Measurements from ENCODE around the gene LPAR3. TPM values are rescaled to one million over a fixed set of nuclear protein-coding genes. Genes with fewer than 3 reads are reported as not detected.

LPAR3 gene
- total RNA-seq, 1 donor from 2014 or later = 2.4 TPM

GRCh38 chr1:84870591-84870990, 22.4 kb downstream of the LPAR3 start:
- Histone ChIP-seq H3K27me3 (no peaks in the 10 kb centered on the region), H3K4me2 (no peak overlapping the region), H3K36me3 (no peaks in the 10 kb centered on the region), H3F3A (ENCODE audit: low read depth) (no peaks in the 10 kb centered on the region), H3K79me2 (ENCODE audit: low read depth) (no peaks in the 10 kb centered on the region), H3K4me1 (no peaks in the 10 kb centered on the region), H3K27ac (no peak overlapping the region), H3K9me3 (ENCODE audit: low read depth) (no peaks in the 10 kb centered on the region), H3K4me3 (no peak overlapping the region), H2AFZ (replicated peaks) (no peak overlapping the region), H3K9ac (no peak overlapping the region), H4K20me1 (ENCODE audit: low read depth) (no peaks in the 10 kb centered on the region)
- Mint-ChIP-seq H3K9me3 (no peaks in the 10 kb centered on the region), H3K4me3 (no peak overlapping the region), H3K27ac (no peak overlapping the region), H3K27me3 (ENCODE audit: insufficient read depth, low read depth) (peaks cover 5% of the 10 kb centered on the region), H3K36me3 (no peaks in the 10 kb centered on the region), H3K4me1 (no peaks in the 10 kb centered on the region)
- DNase-seq (ENCODE audit: low spot score) = no peak
- TF ChIP-seq CTCF (IDR thresholded peaks at IDR 0.05) (no peak), EZH2phosphoT487 (IDR thresholded peaks at IDR 0.05) (no peak), EZH2 (IDR thresholded peaks at IDR 0.05) (no peak)

- H3K9ac ChIP-seq = no peak overlapping the region
- no peaks in the 10 kb centered on the region for H3F3A ChIP-seq (ENCODE audit: low read depth)
- no peaks in the 10 kb centered on the region for H3K36me3 ChIP-seq
- no peak overlapping the region for H3K4me3 Mint-ChIP-seq
- no peaks in the 10 kb centered on the region for H3K27me3 ChIP-seq
- H3K79me2 ChIP-seq (ENCODE audit: low read depth) = no peaks in the 10 kb centered on the region
- TF ChIP-seq EZH2 (IDR thresholded peaks at IDR 0.05) (no peak), EZH2phosphoT487 (IDR thresholded peaks at IDR 0.05) (no peak), CTCF (IDR thresholded peaks at IDR 0.05) (no peak)
- H3K27ac Mint-ChIP-seq = no peak overlapping the region
- no peaks in the 10 kb centered on the region for H3K9me3 ChIP-seq (ENCODE audit: low read depth)
- no peak overlapping the region for H3K4me2 ChIP-seq
- no peak overlapping the region for H3K27ac ChIP-seq
- H3K4me1 ChIP-seq = no peaks in the 10 kb centered on the region
- peaks cover 5% of the 10 kb centered on the region for H3K27me3 Mint-ChIP-seq (ENCODE audit: insufficient read depth, low read depth)
- H2AFZ ChIP-seq (replicated peaks) = no peak overlapping the region
- H4K20me1 ChIP-seq (ENCODE audit: low read depth) = no peaks in the 10 kb centered on the region
- H3K36me3 Mint-ChIP-seq = no peaks in the 10 kb centered on the region
- no peaks in the 10 kb centered on the region for H3K9me3 Mint-ChIP-seq
- DNase-seq (ENCODE audit: low spot score) = no peak
- H3K4me1 Mint-ChIP-seq = no peaks in the 10 kb centered on the region
- no peak overlapping the region for H3K4me3 ChIP-seq
These were observed 23.3 kb downstream of the LPAR3 start for GRCh38 chr1:84869720-84870119.

GRCh38 chr1:84862810-84863251, 30.2 kb downstream of the LPAR3 start:
- Histone ChIP-seq H3K36me3 (no peaks in the 10 kb centered on the region), H3K4me1 (no peaks in the 10 kb centered on the region), H3K4me3 (no peak overlapping the region), H3F3A (ENCODE audit: low read depth) (no peaks in the 10 kb centered on the region), H3K9me3 (ENCODE audit: low read depth) (no peaks in the 10 kb centered on the region), H3K9ac (no peak overlapping the region), H2AFZ (replicated peaks) (no peak overlapping the region), H3K4me2 (no peak overlapping the region), H4K20me1 (ENCODE audit: low read depth) (no peaks in the 10 kb centered on the region), H3K79me2 (ENCODE audit: low read depth) (no peaks in the 10 kb centered on the region), H3K27me3 (no peaks in the 10 kb centered on the region), H3K27ac (no peak overlapping the region)
- DNase-seq (ENCODE audit: low spot score) = no peak
- TF ChIP-seq EZH2 (IDR thresholded peaks at IDR 0.05) = no peak
- TF ChIP-seq EZH2phosphoT487 (IDR thresholded peaks at IDR 0.05) = no peak
- TF ChIP-seq CTCF (IDR thresholded peaks at IDR 0.05) = no peak
- Mint-ChIP-seq H3K9me3 (no peaks in the 10 kb centered on the region), H3K27me3 (ENCODE audit: insufficient read depth, low read depth) (peaks cover 8% of the 10 kb centered on the region), H3K4me1 (no peaks in the 10 kb centered on the region), H3K27ac (no peak overlapping the region), H3K36me3 (no peaks in the 10 kb centered on the region), H3K4me3 (no peak overlapping the region)
